HG02642 (cell line): ENCODE measurements around the gene ZNF146.
"Not testable (repeated sequence)": the region's sequence is repeated elsewhere in the genome, so short reads cannot be mapped to it uniquely, and the experiment has no call there.

Source experiments
- ATAC-seq: cut with Tn5 transposase; IDR thresholded peaks from one replicate; pipeline ENCODE4 v1.9.1; 2021; ENCODE audit warnings: mild to moderate bottlenecking; ENCODE audit not compliant: unreplicated experiment, poor library complexity

The ZNF146 gene

DNA sequence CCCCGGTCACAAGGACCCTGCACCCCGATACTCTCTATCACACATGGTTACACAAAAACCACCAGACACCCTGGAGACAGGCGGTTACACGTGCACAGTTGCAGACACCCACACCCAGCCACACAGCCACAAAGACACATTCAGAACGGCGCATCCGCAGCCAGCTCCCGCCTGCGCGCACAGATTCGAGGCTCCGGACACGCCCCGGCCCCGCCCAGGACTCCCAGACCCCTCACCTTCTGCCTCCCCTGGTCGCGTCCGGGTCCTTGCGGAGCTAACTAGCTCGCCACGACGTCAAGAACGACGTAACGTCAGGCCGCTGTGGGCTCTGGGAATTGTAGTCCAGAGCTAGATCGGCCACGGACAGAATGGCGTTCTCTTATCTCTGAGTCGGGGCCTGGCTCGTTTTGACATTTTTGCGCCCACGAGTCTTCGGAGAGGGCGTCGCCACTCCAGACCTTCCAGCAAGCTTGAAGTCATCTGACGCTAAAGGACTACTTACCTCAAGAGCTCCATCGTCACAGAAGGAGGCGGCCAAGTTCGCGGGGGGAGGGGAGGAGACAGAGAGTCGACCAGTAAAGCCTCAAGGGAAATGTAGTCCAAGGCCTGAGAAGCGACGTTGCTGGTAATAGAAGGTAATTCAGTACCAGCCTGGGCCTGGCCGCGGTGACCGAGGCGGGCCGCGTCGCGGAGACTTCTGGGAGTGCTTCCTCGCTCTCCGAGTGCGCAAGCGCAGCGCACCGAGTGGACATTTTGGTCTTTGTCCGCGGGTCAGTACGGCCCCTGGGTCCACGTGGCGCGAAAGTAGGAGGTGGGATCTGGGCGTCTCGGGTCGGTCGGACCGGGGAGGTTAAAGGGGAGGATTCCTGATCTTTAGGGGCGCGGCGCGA is at the start of gene ZNF146, which contains the start of gene ZNF565:
ZNF146 (plus strand) TSS at position 721 of the 890 bp plus-strand sequence. CDS start 21,335 bp downstream, outside the sequence.
ZNF565 (minus strand) TSS at position 280 of the 890 bp plus-strand sequence. CDS start 12,680 bp downstream, outside the sequence.
- ATAC-seq = peak; percentile 92

GRCh38 chr19:36169084-36169760 is 45.7 kb upstream of the ZNF146 start:
- no peak for ATAC-seq

- ATAC-seq = no peak
These were observed 42.1 kb upstream of the ZNF146 start for GRCh38 chr19:36172852-36173251.

GRCh38 chr19:36173846-36174245 is 41.1 kb upstream of the ZNF146 start:
- not testable (repeated sequence) for ATAC-seq

DNA sequence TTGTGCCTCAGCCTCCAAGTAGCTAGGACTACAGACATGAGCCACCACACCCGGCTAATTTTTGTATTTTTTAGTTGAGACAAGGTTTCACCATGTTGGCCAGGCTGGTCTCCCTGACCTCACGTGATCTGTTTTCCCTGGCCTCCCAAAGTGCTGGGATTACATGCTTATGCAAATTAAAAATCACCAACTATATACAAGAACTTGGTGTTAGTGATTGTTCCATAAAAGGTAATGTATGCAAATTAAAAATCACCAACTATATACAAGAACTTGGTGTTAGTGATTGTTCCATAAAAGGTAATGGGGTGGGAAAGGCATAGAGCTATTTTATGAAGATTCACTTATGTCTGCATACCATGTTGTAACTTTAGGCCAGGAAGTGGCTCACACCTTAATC is 35.8 kb upstream of the ZNF146 start:
- ATAC-seq = not testable (repeated sequence)

GRCh38 chr19:36182612-36183244 is 32.2 kb upstream of the ZNF146 start:
- ATAC-seq = no peak

DNA sequence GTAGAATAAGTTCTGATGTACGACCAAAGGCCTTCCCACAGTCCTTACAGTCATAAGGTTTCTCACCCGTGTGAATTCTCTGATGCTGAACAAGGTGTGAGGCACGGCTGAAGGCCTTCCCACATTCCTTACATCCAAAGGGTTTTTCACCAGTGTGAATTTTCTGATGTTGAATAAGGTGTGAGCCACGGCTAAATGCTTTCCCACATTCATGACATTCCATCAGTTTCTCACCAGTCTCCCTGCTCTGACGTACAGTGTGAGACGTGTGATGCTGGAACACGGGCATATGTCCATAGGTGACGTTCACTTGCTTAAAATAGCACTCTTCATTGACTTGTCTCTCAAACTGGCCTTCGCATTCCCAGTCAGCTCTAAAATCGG is 31.7 kb upstream of the ZNF146 start:
- ATAC-seq = no peak

GRCh38 chr19:36186722-36187121 is 28.2 kb upstream of the ZNF146 start:
- not testable (repeated sequence) for ATAC-seq

GRCh38 chr19:36196249-36196648 is 18.7 kb upstream of the ZNF146 start:
- ATAC-seq = no peak

DNA sequence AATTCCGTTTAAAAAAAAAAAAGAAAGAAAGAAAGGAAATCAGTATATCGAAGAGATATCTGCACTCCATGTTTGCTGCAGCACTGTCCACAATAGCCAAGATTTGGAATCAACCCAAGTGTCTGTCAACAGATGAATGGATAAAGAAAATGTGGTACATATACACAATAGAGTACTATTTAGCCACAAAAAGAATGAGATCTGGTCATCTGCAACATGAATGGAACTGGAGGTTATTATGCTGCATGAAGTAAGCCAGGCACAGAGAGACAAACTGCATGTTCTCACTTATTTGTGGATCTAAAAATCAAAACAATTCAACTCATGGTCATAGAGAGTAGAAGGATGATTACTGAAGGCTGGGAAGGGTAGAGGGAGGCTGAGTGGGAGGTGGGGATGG is 16.8 kb upstream of the ZNF146 start:
- ATAC-seq = no peak

- ATAC-seq = no peak
These were observed 13.2 kb upstream of the ZNF146 start for GRCh38 chr19:36201684-36202083.

DNA sequence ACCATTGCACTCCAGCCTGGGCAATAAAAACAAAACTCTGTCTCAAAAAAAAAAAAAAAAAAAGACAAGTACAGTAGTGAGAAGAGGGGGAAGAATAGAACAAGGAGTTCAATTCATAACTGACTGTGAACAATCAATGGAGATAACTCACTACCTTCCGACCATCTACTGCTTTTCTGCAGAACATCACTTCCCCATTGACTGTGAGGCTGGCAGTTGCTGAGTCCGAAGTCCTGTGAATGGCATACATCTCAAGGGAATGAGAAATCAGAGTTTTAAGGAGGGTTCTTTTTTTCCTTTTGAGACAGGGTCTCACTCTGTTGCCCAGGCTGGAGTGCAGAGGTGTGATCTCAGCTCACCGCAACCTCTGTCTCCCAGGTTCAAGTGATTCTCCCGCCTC is 11.6 kb upstream of the ZNF146 start:
- ATAC-seq = no peak

GRCh38 chr19:36207605-36208252 is 7.2 kb upstream of the ZNF146 start:
- peak; percentile 66 for ATAC-seq

DNA sequence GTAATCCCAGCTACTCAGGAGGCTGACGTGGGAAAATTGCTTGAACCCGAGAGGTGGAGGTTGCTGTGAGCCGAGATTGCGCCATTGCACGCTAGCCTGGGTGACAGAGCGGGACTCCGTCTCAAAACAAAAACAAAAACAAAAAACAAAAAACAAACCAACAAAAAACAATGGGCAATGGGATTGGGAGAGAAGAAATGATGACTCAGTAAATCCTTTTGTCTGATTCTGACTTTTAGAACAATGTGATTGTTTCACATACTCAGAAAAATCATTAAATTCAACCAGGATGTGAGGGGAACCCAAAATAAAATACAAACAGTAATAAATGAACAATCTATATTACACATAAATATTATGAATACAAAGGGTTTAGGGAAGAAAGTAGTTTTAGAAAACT is 5.5 kb upstream of the ZNF146 start:
- no peak for ATAC-seq

GRCh38 chr19:36210497-36210896 is 4.4 kb upstream of the ZNF146 start:
- ATAC-seq = no peak

DNA sequence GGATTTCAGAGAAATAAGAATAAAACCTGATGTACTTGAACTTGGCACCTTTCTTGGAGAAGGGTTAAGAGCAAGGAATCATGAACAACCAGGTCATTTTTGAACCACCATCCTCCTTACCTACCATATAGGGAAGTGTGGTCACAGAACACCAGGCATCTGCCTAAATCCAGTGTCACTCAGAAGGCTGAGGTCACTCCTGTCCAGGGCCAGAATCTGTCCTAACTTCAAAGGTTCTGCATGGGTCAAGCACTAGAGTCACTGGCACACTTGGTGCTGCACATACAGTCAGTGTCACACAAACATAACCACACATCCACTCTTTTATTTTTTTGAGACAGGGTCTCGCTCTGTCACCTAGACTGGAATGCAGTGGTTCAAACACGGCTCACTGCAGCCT is 2.0 kb upstream of the ZNF146 start:
- no peak for ATAC-seq

DNA sequence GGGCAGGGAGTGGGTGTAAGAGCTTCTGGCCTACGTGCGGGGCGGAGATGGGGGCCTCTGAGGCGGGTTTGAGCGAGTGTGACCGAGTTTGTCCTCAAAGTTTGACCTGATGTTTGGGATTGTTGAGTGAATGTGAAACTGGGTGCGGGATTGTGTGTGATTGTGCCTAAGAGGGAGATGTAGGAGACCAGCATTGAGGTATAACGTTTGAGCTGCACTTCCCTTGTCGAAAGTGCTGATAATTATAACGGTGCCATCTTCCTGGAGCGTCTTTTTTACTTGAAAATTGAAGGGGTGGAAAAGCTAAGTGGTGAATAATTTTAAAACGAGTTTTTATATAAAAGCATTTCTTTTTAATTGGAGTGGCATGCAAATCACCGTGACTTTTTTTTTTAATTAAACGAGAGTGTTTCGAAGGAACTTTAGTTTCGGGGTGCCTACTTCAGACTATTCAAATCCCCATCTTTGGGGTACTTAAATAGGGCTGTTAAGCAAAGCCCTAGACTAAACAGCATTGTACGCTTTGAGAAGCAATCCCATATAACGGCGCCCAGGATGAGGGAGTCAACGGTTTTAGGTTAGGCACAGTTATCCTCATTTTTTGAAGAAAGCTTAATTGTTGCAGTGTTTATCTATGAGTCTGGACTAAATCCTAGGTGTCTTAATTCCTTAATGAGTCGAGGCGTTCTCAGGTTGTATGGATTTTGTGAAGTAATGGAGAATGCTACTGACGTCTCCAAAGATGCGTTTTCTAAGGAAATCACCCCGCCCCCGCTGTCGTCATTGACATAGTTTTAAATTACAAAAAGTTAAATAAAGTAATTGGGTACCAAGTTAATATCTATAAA is 594 bp downstream of the ZNF146 start:
- ATAC-seq = no peak

- no peak for ATAC-seq
These were observed 6.6 kb downstream of the ZNF146 start for GRCh38 chr19:36221474-36221873.

- no peak for ATAC-seq
These were observed 7.6 kb downstream of the ZNF146 start for GRCh38 chr19:36222503-36222902.
